ENCODE measurements around the gene ANKK1.

Gene ANKK1

GRCh38 chr11:113397821-113398220 lies 10.2 kb downstream of the ANKK1 start:
- no peak overlapping the region for H3K4me3 ChIP-seq (ENCODE audit: low read depth, low read length)
- no peak for TF ChIP-seq CTCF (IDR thresholded peaks at IDR 0.05; ENCODE audit: control insufficient read depth, extremely low read depth, insufficient read depth)
- DNase-seq (ENCODE audit: low read depth), result no peak

- no peak for DNase-seq (ENCODE audit: low read depth)
- H3K4me3 ChIP-seq (ENCODE audit: low read depth, low read length), result no peak overlapping the region
- no peak for TF ChIP-seq CTCF (IDR thresholded peaks at IDR 0.05; ENCODE audit: control insufficient read depth, extremely low read depth, insufficient read depth)
Measured at GRCh38 chr11:113398669-113399430, 11.3 kb downstream of the ANKK1 start.

- TF ChIP-seq CTCF (IDR thresholded peaks at IDR 0.05; ENCODE audit: control insufficient read depth, extremely low read depth, insufficient read depth), result no peak
- no peak overlapping the region for H3K4me3 ChIP-seq (ENCODE audit: low read depth, low read length)
- no peak for DNase-seq (ENCODE audit: low read depth)
Measured at GRCh38 chr11:113400631-113401230, 13.2 kb downstream of the ANKK1 start.

- TF ChIP-seq CTCF (IDR thresholded peaks at IDR 0.05; ENCODE audit: control insufficient read depth, extremely low read depth, insufficient read depth), result no peak
- no peak overlapping the region for H3K4me3 ChIP-seq (ENCODE audit: low read depth, low read length)
- DNase-seq (ENCODE audit: low read depth), result peak; percentile 78
Measured at GRCh38 chr11:113401718-113402117, 14.1 kb downstream of the ANKK1 start.

- TF ChIP-seq CTCF (IDR thresholded peaks at IDR 0.05; ENCODE audit: control insufficient read depth, extremely low read depth, insufficient read depth), result no peak
- no peak overlapping the region for H3K4me3 ChIP-seq (ENCODE audit: low read depth, low read length)
- no peak for DNase-seq (ENCODE audit: low read depth)
Measured at GRCh38 chr11:113404859-113405430, 17.4 kb downstream of the ANKK1 start.

- TF ChIP-seq CTCF (IDR thresholded peaks at IDR 0.05; ENCODE audit: control insufficient read depth, extremely low read depth, insufficient read depth), result no peak
- no peak for DNase-seq (ENCODE audit: low read depth)
- H3K4me3 ChIP-seq (ENCODE audit: low read depth, low read length), result no peak overlapping the region
Measured at GRCh38 chr11:113405724-113406478, 18.3 kb downstream of the ANKK1 start.
